ENCODE results near the gene ARHGEF16. TPM values are rescaled to one million over a fixed set of nuclear protein-coding genes. Genes with fewer than 3 reads are reported as not detected.

The ARHGEF16 gene
- total and polyA plus RNA-seq, 2 experiments from 2014 or later, result not detected

DNA sequence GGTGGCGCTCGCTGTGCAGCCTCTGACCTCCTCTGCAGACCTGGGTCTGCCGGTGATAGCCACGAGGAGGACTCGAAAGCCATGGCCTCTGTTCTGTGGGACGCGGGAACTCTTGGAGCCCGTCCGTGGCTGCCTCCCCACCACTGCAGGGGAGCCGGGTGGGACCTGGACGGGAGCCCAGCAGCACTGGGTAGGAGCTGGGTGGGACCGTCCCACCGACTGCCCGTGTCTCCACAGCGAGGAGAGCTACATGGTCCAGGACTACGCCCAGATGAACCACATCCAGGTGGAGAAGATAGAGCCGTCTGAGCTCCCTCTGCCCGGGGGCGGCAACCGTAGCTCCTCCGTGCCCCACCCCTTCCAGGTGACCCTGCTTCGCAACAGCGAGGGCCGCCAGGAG, 23.7 kb downstream of the ARHGEF16 start:
- in situ Hi-C loops (cut with MboI), result no loop called here
- Histone ChIP-seq H3K36me3 (ENCODE audit: low read depth) (no peaks in the 10 kb centered on the region), H4K20me1 (ENCODE audit: insufficient read depth) (no peaks in the 10 kb centered on the region), H3K9me3 (ENCODE audit: low read depth) (no peaks in the 10 kb centered on the region), H3K9ac (no peak overlapping the region), H3K27me3 (replicated peaks; ENCODE audit: insufficient read depth) (peaks cover 14% of the 10 kb centered on the region; the same call in 1 of the 2 replicates), H3K4me2 (ENCODE audit: unreplicated experiment) (no peak overlapping the region), H3K27ac (no peak overlapping the region), H3K9me2 (ENCODE audit: insufficient read depth) (no peaks in the 10 kb centered on the region), H3K4me3 (no peak overlapping the region), H3K79me2 (ENCODE audit: insufficient read depth) (no peaks in the 10 kb centered on the region), H2AFZ (no peak overlapping the region), H3K4me1 (ENCODE audit: insufficient read depth) (peaks cover 6% of the 10 kb centered on the region), H3F3A (ENCODE audit: insufficient read depth) (no peaks in the 10 kb centered on the region; the same call in 1 of the 2 replicates)
- 41 to 44% methylated on average over 22 to 23 of the region's 24 CpGs for WGBS, 2 experiments (ENCODE audit: low coverage in 1 of 2, low lambda C conversion rate in 2 of 2, missing lambda C conversion rate in 2 of 2)
- no peak for TF ChIP-seq EZH2 (IDR thresholded peaks at IDR 0.05; ENCODE audit: insufficient read depth, poor library complexity, severe bottlenecking)
- TF ChIP-seq EZH2phosphoT487 (IDR thresholded peaks at IDR 0.05; ENCODE audit: insufficient read depth, low read depth), result no peak
- DNase-seq, result no peak

DNA sequence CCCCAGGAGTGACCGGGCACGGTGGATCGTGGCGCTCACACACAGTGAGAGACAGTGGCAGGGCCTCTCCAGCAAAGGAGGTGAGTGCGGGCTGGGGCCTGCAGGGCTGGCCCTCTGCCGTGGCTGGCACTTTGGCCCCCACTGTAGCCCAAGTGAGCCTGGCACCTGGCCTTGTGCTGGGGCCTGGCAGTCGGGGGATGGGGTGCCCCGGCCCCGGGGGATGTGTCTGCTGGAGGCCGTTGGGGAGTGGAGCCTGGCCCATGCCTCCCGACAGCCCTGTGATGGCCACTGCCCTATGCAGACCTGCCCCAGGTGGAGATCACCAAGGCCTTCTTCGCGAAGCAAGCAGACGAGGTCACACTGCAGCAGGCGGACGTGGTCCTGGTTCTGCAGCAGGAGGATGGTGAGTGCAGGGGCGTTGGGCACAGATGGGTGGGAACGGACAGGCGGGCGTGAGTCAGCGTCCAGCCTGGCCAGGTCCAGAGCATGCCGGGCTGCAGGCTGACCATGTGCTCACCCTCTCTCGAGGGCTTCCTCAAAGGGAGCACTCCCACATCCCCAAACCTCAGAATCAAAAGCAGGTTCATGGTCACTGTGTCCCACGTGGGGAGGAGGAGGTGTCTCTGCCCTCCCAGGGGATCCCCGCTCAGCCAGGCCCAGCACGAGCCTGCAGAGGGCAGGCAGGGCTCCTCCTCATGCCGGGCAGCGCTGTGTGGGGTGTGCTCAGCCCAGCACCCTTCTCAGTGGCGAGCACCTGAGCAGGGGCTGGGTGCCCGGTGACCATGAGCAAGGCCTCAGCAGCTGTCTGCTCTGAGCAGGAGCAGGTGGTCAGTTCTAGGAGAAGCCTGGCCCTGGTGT, 25.3 kb downstream of the ARHGEF16 start:
- H3K27ac ChIP-seq, result no peak overlapping the region
- no peaks in the 10 kb centered on the region for H3K9me3 ChIP-seq (ENCODE audit: low read depth)
- H3K36me3 ChIP-seq (ENCODE audit: low read depth), result no peaks in the 10 kb centered on the region
- H3F3A ChIP-seq (ENCODE audit: insufficient read depth), result no peaks in the 10 kb centered on the region
- no peak overlapping the region for H3K9ac ChIP-seq
- no peaks in the 10 kb centered on the region for H4K20me1 ChIP-seq (ENCODE audit: insufficient read depth)
- no peak overlapping the region for H3K4me2 ChIP-seq (ENCODE audit: unreplicated experiment)
- H2AFZ ChIP-seq, result no peak overlapping the region
- in situ Hi-C loops (cut with MboI), result loop anchor here (10.0 kb wide), 1 partner anchor 145 kb away; the partner anchor contains the start of gene TPRG1L
- H3K79me2 ChIP-seq (ENCODE audit: insufficient read depth), result no peaks in the 10 kb centered on the region
- no peaks in the 10 kb centered on the region for H3K4me1 ChIP-seq (ENCODE audit: insufficient read depth)
- WGBS, 2 experiments (ENCODE audit: low coverage in 1 of 2, low lambda C conversion rate in 2 of 2, missing lambda C conversion rate in 2 of 2), result 53 to 55% methylated on average over 28 to 29 of the region's 30 CpGs
- no peaks in the 10 kb centered on the region for H3K9me2 ChIP-seq (ENCODE audit: insufficient read depth)
- no peak overlapping the region for H3K4me3 ChIP-seq
- TF ChIP-seq EZH2phosphoT487 (IDR thresholded peaks at IDR 0.05; ENCODE audit: insufficient read depth, low read depth) (no peak), EZH2 (IDR thresholded peaks at IDR 0.05; ENCODE audit: insufficient read depth, poor library complexity, severe bottlenecking) (no peak)
- peaks cover 14% of the 10 kb centered on the region; the same call in 1 of the 2 replicates for H3K27me3 ChIP-seq (replicated peaks; ENCODE audit: insufficient read depth)
- DNase-seq, result no peak

GRCh38 chr1:3480369-3480719, 25.9 kb downstream of the ARHGEF16 start:
- H3K27ac ChIP-seq, result no peak overlapping the region
- H3K27me3 ChIP-seq (replicated peaks; ENCODE audit: insufficient read depth), result peaks cover 14% of the 10 kb centered on the region; the same call in 1 of the 2 replicates
- TF ChIP-seq EZH2phosphoT487 (IDR thresholded peaks at IDR 0.05; ENCODE audit: insufficient read depth, low read depth), result no peak
- TF ChIP-seq EZH2 (IDR thresholded peaks at IDR 0.05; ENCODE audit: insufficient read depth, poor library complexity, severe bottlenecking), result no peak
- H3K79me2 ChIP-seq (ENCODE audit: insufficient read depth), result no peaks in the 10 kb centered on the region
- no peaks in the 10 kb centered on the region for H3K4me1 ChIP-seq (ENCODE audit: insufficient read depth)
- H3K9me2 ChIP-seq (ENCODE audit: insufficient read depth), result no peaks in the 10 kb centered on the region
- no peaks in the 10 kb centered on the region for H3K36me3 ChIP-seq (ENCODE audit: low read depth)
- no peak overlapping the region for H2AFZ ChIP-seq
- no peak overlapping the region for H3K9ac ChIP-seq
- no peak overlapping the region for H3K4me3 ChIP-seq
- no peak for DNase-seq
- WGBS, 2 experiments (ENCODE audit: low coverage in 1 of 2, low lambda C conversion rate in 2 of 2, missing lambda C conversion rate in 2 of 2), result 20 to 28% methylated on average over 15 to 21 of the region's 21 CpGs
- H3F3A ChIP-seq (ENCODE audit: insufficient read depth), result no peaks in the 10 kb centered on the region
- H3K9me3 ChIP-seq (ENCODE audit: low read depth), result no peaks in the 10 kb centered on the region
- H3K4me2 ChIP-seq (ENCODE audit: unreplicated experiment), result no peak overlapping the region
- no peaks in the 10 kb centered on the region for H4K20me1 ChIP-seq (ENCODE audit: insufficient read depth)
- in situ Hi-C loops (cut with MboI), result loop anchor here (10.0 kb wide), 1 partner anchor 144 kb away; the partner anchor contains the start of gene TPRG1L

DNA sequence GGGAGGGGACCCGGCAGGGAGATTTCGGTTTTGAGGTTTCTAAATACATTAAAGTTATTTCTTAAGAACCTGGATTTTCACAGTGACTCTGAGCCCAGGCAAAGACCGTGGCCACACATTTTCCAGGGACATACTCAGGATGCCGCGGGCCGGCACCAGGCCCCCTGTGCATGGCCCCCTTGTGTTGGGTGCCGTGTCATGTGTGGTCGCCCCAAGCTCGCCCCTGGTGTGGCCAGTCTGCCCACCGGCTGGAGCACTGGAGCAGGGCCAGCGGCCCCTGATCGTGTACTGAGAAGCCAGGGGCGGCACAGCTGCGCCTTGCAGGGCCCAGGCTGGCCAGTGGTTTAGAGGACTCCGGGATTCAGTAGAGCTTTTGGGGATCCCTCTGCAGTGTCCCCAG, 26.6 kb downstream of the ARHGEF16 start:
- DNase-seq, result no peak
- 36 to 40% methylated on average over 14 to 15 of the region's 15 CpGs for WGBS, 2 experiments (ENCODE audit: low coverage in 1 of 2, low lambda C conversion rate in 2 of 2, missing lambda C conversion rate in 2 of 2)

More for the DNA sequence above, 26.6 kb downstream of the ARHGEF16 start:
- Histone ChIP-seq H3K27me3 (replicated peaks; ENCODE audit: insufficient read depth) (peaks cover 14% of the 10 kb centered on the region; the same call in 1 of the 2 replicates), H3K4me1 (ENCODE audit: insufficient read depth) (no peaks in the 10 kb centered on the region), H4K20me1 (ENCODE audit: insufficient read depth) (no peaks in the 10 kb centered on the region), H3F3A (ENCODE audit: insufficient read depth) (no peaks in the 10 kb centered on the region), H2AFZ (no peak overlapping the region), H3K9ac (no peak overlapping the region), H3K79me2 (ENCODE audit: insufficient read depth) (no peaks in the 10 kb centered on the region), H3K9me3 (ENCODE audit: low read depth) (no peaks in the 10 kb centered on the region), H3K27ac (no peak overlapping the region), H3K4me3 (no peak overlapping the region), H3K36me3 (ENCODE audit: low read depth) (no peaks in the 10 kb centered on the region), H3K4me2 (ENCODE audit: unreplicated experiment) (no peak overlapping the region), H3K9me2 (ENCODE audit: insufficient read depth) (no peaks in the 10 kb centered on the region)
- in situ Hi-C loops (cut with MboI), result loop anchor here (10.0 kb wide), 1 partner anchor 144 kb away; the partner anchor contains the start of gene TPRG1L
- TF ChIP-seq EZH2 (IDR thresholded peaks at IDR 0.05; ENCODE audit: insufficient read depth, poor library complexity, severe bottlenecking), result no peak
- no peak for TF ChIP-seq EZH2phosphoT487 (IDR thresholded peaks at IDR 0.05; ENCODE audit: insufficient read depth, low read depth)

Measured in GM23248 (cell line).